OCI-LY7 (cell line): Measurements from ENCODE around the gene MEGF6.

ENCODE experiments used
- CTCF ChIP-seq: fragments of 200-600 bp; sonication (generic); conservative IDR thresholded peaks from 2 replicates; pipeline ENCODE4 v1.5.1; 2014; ENCODE audit warnings: mild to moderate bottlenecking, antibody characterized with exemption, low read length, moderate library complexity, mixed read lengths
- EZH2phosphoT487 ChIP-seq: fragments of 200-600 bp; sonication (generic); IDR thresholded peaks from 2 replicates; pipeline ENCODE4 v1.6.1; 2018; ENCODE audit warnings: low read depth, borderline replicate concordance, mild to moderate bottlenecking, mixed run types, antibody characterized with exemption, low read length, moderate library complexity, mixed read lengths

- TF ChIP-seq CTCF (no peak), EZH2phosphoT487 (no peak)
Observed at GRCh38 chr1:3627515-3628253, 16.4 kb upstream of the MEGF6 start.
